Aortic smooth muscle cell (primary cell): ENCODE data around the gene THOC6. TPM values are rescaled to one million over a fixed set of nuclear protein-coding genes. Genes with fewer than 3 reads are reported as not detected.

Source experiments
- total RNA-seq: library from RNA; depleted of rRNA; stranded (reverse); fragments of >200 nt; gene quantifications from 2 replicates; pipeline ENCODE4 v1.2.3, GENCODE V29; 2014

Gene THOC6
- total RNA-seq: 14.1 and 15.0 TPM in 2 replicates

GRCh38 chr16:3023669-3024478 lies at the start of gene THOC6, which contains the start of gene HCFC1R1:
TSS of gene THOC6 (plus strand) at chr16:3024035. CDS start at chr16:3024327, 292 bp downstream.
TSS of gene HCFC1R1 (minus strand) at chr16:3023942. CDS start at chr16:3023941, 1 bp downstream.

GRCh38 chr16:2980227-2981176 lies 43.3 kb upstream of the THOC6 start, which contains the start of gene PKMYT1:
TSS of gene PKMYT1 (minus strand) at chr16:2980446. CDS start at chr16:2979657, 789 bp downstream.

GRCh38 chr16:3012828-3013420 lies 10.9 kb upstream of the THOC6 start, which contains the start of gene CLDN9:
TSS of gene CLDN9 (plus strand) at chr16:3012923. CDS start at chr16:3013363, 440 bp downstream.

GRCh38 chr16:3017794-3018506 lies 5.9 kb upstream of the THOC6 start, which contains the start of gene CLDN6:
TSS of gene CLDN6 (minus strand) at chr16:3018183. CDS start at chr16:3016021, 2,162 bp downstream.

GRCh38 chr16:3020247-3020603 lies 3.6 kb upstream of the THOC6 start, which contains the start of gene TNFRSF12A:
TSS of gene TNFRSF12A (plus strand) at chr16:3020368. CDS start at chr16:3020398, 30 bp downstream.

GRCh38 chr16:3036726-3037315 lies 13.0 kb downstream of the THOC6 start, which contains the start of gene BICDL2:
TSS of gene BICDL2 (minus strand) at chr16:3036944. CDS start at chr16:3035496, 1,448 bp downstream.

GRCh38 chr16:3045758-3046640 lies 22.2 kb downstream of the THOC6 start, which contains the start of gene MMP25:
TSS of gene MMP25 (plus strand) at chr16:3046561. CDS start at chr16:3046918, 357 bp downstream.

GRCh38 chr16:3065069-3065741 lies 41.4 kb downstream of the THOC6 start, which contains the start of gene IL32:
TSS of gene IL32 (plus strand) at chr16:3065640. CDS start at chr16:3065812, 172 bp downstream.

Other genes starting within 250 kb of the THOC6 start
- gene ELOB, start 246.8 kb upstream of the THOC6 start, total RNA-seq: 355 and 449 TPM in 2 replicates
- gene PRSS33, start 236.5 kb upstream of the THOC6 start, total RNA-seq: not detected in 2 replicates
- gene PRSS41, start 225.6 kb upstream of the THOC6 start, total RNA-seq: not detected in 2 replicates
- gene PRSS21, start 206.8 kb upstream of the THOC6 start, total RNA-seq: not detected in 2 replicates
- 0.25 and 3.7 TPM in 2 replicates for gene ZG16B, start 193.7 kb upstream of the THOC6 start, total RNA-seq
- not detected in 2 replicates for gene PRSS22, start 165.9 kb upstream of the THOC6 start, total RNA-seq
- gene FLYWCH2, start 140.8 kb upstream of the THOC6 start, total RNA-seq: 56.6 and 63.1 TPM in 2 replicates
- 35.6 and 38.4 TPM in 2 replicates for gene FLYWCH1, start 112.1 kb upstream of the THOC6 start, total RNA-seq
- not detected in 2 replicates for gene KREMEN2, start 59.8 kb upstream of the THOC6 start, total RNA-seq
- 6.5 and 12.6 TPM in 2 replicates for gene PAQR4, start 54.7 kb upstream of the THOC6 start, total RNA-seq
- gene PKMYT1, start 43.6 kb upstream of the THOC6 start, total RNA-seq: 3.4 and 5.9 TPM in 2 replicates
- not detected in 2 replicates for gene CLDN9, start 11.1 kb upstream of the THOC6 start, total RNA-seq
- gene CLDN6, start 5.9 kb upstream of the THOC6 start, total RNA-seq: not detected in 2 replicates
- gene TNFRSF12A, start 3.7 kb upstream of the THOC6 start, total RNA-seq: 265 and 335 TPM in 2 replicates
- gene HCFC1R1, start 93 bp upstream of the THOC6 start, total RNA-seq: 17.0 and 27.1 TPM in 2 replicates
- gene BICDL2, start 12.9 kb downstream of the THOC6 start, total RNA-seq: 0.13 TPM in 1 of 2 replicates, not detected in the other
- gene MMP25, start 22.5 kb downstream of the THOC6 start, total RNA-seq: not detected in 2 replicates
- 3.4 and 4.4 TPM in 2 replicates for gene IL32, start 41.6 kb downstream of the THOC6 start, total RNA-seq
- not detected in 2 replicates for gene ZSCAN10, start 75.3 kb downstream of the THOC6 start, total RNA-seq
- gene ZNF205, start 88.6 kb downstream of the THOC6 start, total RNA-seq: 12.6 and 13.6 TPM in 2 replicates
- gene ZNF213, start 111.0 kb downstream of the THOC6 start, total RNA-seq: 3.2 and 5.7 TPM in 2 replicates
- not detected in 2 replicates for gene OR1F1, start 164.2 kb downstream of the THOC6 start, total RNA-seq
- gene ZNF200, start 211.1 kb downstream of the THOC6 start, total RNA-seq: 6.5 and 8.5 TPM in 2 replicates
- under 0.01 and 0.13 TPM in 2 replicates for gene MEFV, start 232.6 kb downstream of the THOC6 start, total RNA-seq